HCT116 (cell line): Measurements from ENCODE around the gene LYL1. TPM values are rescaled to one million over a fixed set of nuclear protein-coding genes. Genes with fewer than 3 reads are reported as not detected.

Experiments used
- ATAC-seq: fragments of 200-7000 bp; cut with Tn5 transposase; 2 replicates; pipeline ENCODE4 v1.9.1; 2020; ENCODE audit warnings: mild to moderate bottlenecking, moderate library complexity
- BruUV-seq: library from RNA; stranded (reverse); fragments of 400-500 nt; replicated peaks from 2 replicates; lab custom pipeline; 2021; lab: Mats Ljungman, UMichigan
- CTCF ChIA-PET: fragments of 300-600 bp; sonication (Branson Sonifier 250); formaldehyde crosslinking; loops from one replicate; lab custom pipeline; 2021; ENCODE audit warnings: antibody characterized with exemption; lab: Charles Lee
- POLR2A ChIA-PET: fragments of 300-600, 350-600 bp; sonication (Branson Sonifier 250); formaldehyde crosslinking; loops from one replicate; lab custom pipeline; 2021; ENCODE audit warnings: antibody characterized with exemption; lab: Charles Lee
- RAD21 ChIA-PET, 2 experiments: fragments of 300-600 bp; sonication (Branson Sonifier 250); formaldehyde crosslinking; loops; one replicate each; lab custom pipeline; 2023; ENCODE audit warnings: low total read pairs in 2 of 2; ENCODE audit not compliant: uncharacterized antibody in 2 of 2, unreplicated experiment in 2 of 2, low non-redundant PET in 1 of 2; lab: Charles Lee
- DNase-seq: peaks from one replicate; pipeline ENCODE4 v3.0.0-alpha.2; 2010; ENCODE audit warnings: low read depth, low spot score
- H2AFZ ChIP-seq: fragments of 200-600 bp; shearing (Covaris generic), sonication (generic); 2 replicates; pipeline ENCODE4 v1.6.1; 2017; ENCODE audit warnings: low read depth, mixed run types, mixed read lengths, antibody characterized with exemption, low read length; ENCODE audit not compliant: poor library complexity, severe bottlenecking
- H3K27ac ChIP-seq: 2 replicates; pipeline ENCODE4 v1.5.1; 2012; ENCODE audit warnings: low read depth, low read length
- H3K27me3 ChIP-seq: fragments of 200-600 bp; sonication (generic); 2 replicates; pipeline ENCODE4 v1.6.1; 2016; ENCODE audit warnings: mixed run types, low read length, mixed read lengths; ENCODE audit not compliant: insufficient read depth
- H3K36me3 ChIP-seq, 2 experiments: fragments of 200-500 bp in 1 of 2; fragments of 200-600 bp in 1 of 2; sonication (Bioruptor generic) in 1 of 2; sonication (generic) in 1 of 2; 2 replicates each; pipeline versions ENCODE4 v1.5.1 to v1.6.1; 2014 to 2016; ENCODE audit warnings: low read length in 2 of 2, inconsistent platforms in 1 of 2, mixed read lengths in 1 of 2, mixed run types in 1 of 2; ENCODE audit not compliant: insufficient read depth in 2 of 2, control insufficient read depth in 1 of 2
- H3K4me1 ChIP-seq, 2 experiments: fragments of 200-600 bp in 1 of 2; sonication (generic) in 1 of 2; 2 replicates each; pipeline versions ENCODE4 v1.5.1 to v1.6.1; 2012 to 2017; ENCODE audit warnings: low read length in 2 of 2, inconsistent platforms in 1 of 2, mild to moderate bottlenecking in 1 of 2, mixed read lengths in 1 of 2, mixed run types in 1 of 2, moderate library complexity in 1 of 2; ENCODE audit not compliant: insufficient read depth in 2 of 2, control insufficient read depth in 1 of 2
- H3K4me2 ChIP-seq: fragments of 200-600 bp; sonication (generic); 2 replicates; pipeline ENCODE4 v1.6.1; 2017; ENCODE audit warnings: mixed run types, low read length, mixed read lengths
- H3K4me3 ChIP-seq, 2 experiments: fragments of 200-600 bp in 1 of 2; sonication (generic) in 1 of 2; replicated peaks in 1 of 2; 2 replicates each; pipeline ENCODE4 v1.5.1; 2011 to 2016; ENCODE audit warnings: low read length in 2 of 2, control low read depth in 1 of 2, low read depth in 1 of 2, mild to moderate bottlenecking in 1 of 2, mixed read lengths in 1 of 2, mixed run types in 1 of 2
- H3K79me2 ChIP-seq: fragments of 200-600 bp; sonication (generic); 2 replicates; pipeline ENCODE4 v1.6.1; 2017; ENCODE audit warnings: mild to moderate bottlenecking, mixed run types, low read length, moderate library complexity, mixed read lengths; ENCODE audit not compliant: insufficient read depth
- H3K9ac ChIP-seq: fragments of 200-600 bp; sonication (generic); 2 replicates; pipeline ENCODE4 v1.6.1; 2016; ENCODE audit warnings: low read length, mixed read lengths
- H3K9me2 ChIP-seq: fragments of 200-600 bp; sonication (generic), shearing (Covaris generic); 2 replicates; pipeline ENCODE4 v1.6.1; 2017; ENCODE audit warnings: mixed run types, mild to moderate bottlenecking, moderate library complexity; ENCODE audit not compliant: insufficient read depth
- H3K9me3 ChIP-seq, 2 experiments: fragments of 200-500 bp in 1 of 2; fragments of 200-600 bp in 1 of 2; sonication (Bioruptor generic) in 1 of 2; sonication (generic) in 1 of 2; 2 replicates each; pipeline ENCODE4 v1.6.1; 2014 to 2017; ENCODE audit warnings: low read length in 2 of 2, mixed read lengths in 2 of 2, inconsistent platforms in 1 of 2, low read depth in 1 of 2, mild to moderate bottlenecking in 1 of 2, mixed run types in 1 of 2, moderate library complexity in 1 of 2; ENCODE audit not compliant: control insufficient read depth in 1 of 2, insufficient read depth in 1 of 2
- H4K20me1 ChIP-seq: fragments of 200-600 bp; sonication (generic), shearing (Covaris generic); 2 replicates; pipeline ENCODE4 v1.6.1; 2017; ENCODE audit warnings: mixed run types, mild to moderate bottlenecking, moderate library complexity; ENCODE audit not compliant: insufficient read depth
- CEBPB ChIP-seq: IDR thresholded peaks from 2 replicates; pipeline ENCODE4 v1.6.1; 2012; ENCODE audit warnings: low read depth
- EGR1 ChIP-seq: IDR thresholded peaks from 2 replicates; pipeline ENCODE4 v1.6.1; 2012; ENCODE audit warnings: low read depth
- FOSL1 ChIP-seq: IDR thresholded peaks from 2 replicates; pipeline ENCODE4 v1.6.1; 2012; ENCODE audit warnings: low read depth
- JUND ChIP-seq: IDR thresholded peaks from 2 replicates; pipeline ENCODE4 v1.6.1; 2012
- POLR2AphosphoS5 ChIP-seq: IDR thresholded peaks from 2 replicates; pipeline ENCODE4 v1.6.1; 2011; ENCODE audit warnings: mild to moderate bottlenecking, low read depth, low read length, moderate library complexity
- RAD21 ChIP-seq: IDR thresholded peaks from 2 replicates; pipeline ENCODE4 v1.6.1; 2012; ENCODE audit warnings: low read depth, mild to moderate bottlenecking
- REST ChIP-seq: IDR thresholded peaks from 2 replicates; pipeline ENCODE4 v1.6.1; 2012; ENCODE audit warnings: low read depth
- SIN3A ChIP-seq: IDR thresholded peaks from 2 replicates; pipeline ENCODE4 v1.6.1; 2012; ENCODE audit warnings: low read depth
- SP1 ChIP-seq: IDR thresholded peaks from 2 replicates; pipeline ENCODE4 v1.6.1; 2012; ENCODE audit warnings: low read depth
- intact Hi-C: fragments of 100-400 bp; cut with micrococcal nuclease; formaldehyde crosslinking; loops from 2 replicates; pipeline ENCODE4 v1.10.0; 2022
- total RNA-seq: library from RNA; stranded (reverse); gene quantifications from one replicate; pipeline ENCODE4 v1.2.1, GENCODE V29; 2021; ENCODE audit not compliant: unreplicated experiment
- TF ChIP-seq, protein P1 (sequence below): IDR thresholded peaks from 2 replicates; pipeline ENCODE4 v1.6.1; 2011; ENCODE audit warnings: mild to moderate bottlenecking, low read length, moderate library complexity; ENCODE audit not compliant: insufficient replicate concordance; ENCODE audit errors: extremely low read depth

The LYL1 gene
- total RNA-seq, 1 experiment from 2014 or later = 2.6 TPM

GRCh38 chr19:13117176-13117771 lies 14.6 kb upstream of the LYL1 start:
- Histone ChIP-seq H2AFZ (peak overlapping the region; percentile 3), H3K9me2 (no peaks in the 10 kb centered on the region), H3K27ac (peak overlapping the region; percentile 100), H3K4me3 (peak overlapping the region; percentile 97 to 98), H3K27me3 (no peaks in the 10 kb centered on the region), H3K4me1 (peaks cover 21 to 43% of the 10 kb centered on the region in 2 experiments; a peak in 3 of 4 replicates), H3K79me2 (peaks cover 79% of the 10 kb centered on the region), H3K9me3 (no peaks in the 10 kb centered on the region), H4K20me1 (peaks cover 15% of the 10 kb centered on the region; the same call in 1 of the 2 replicates), H3K4me2 (peak overlapping the region; percentile 91), H3K36me3 (peaks cover 12 to 40% of the 10 kb centered on the region in 2 experiments; a peak in 3 of 4 replicates), H3K9ac (peak overlapping the region; percentile 98)
- ATAC-seq = no peak
- intact Hi-C loops = loop anchor here (2.0 to 5.0 kb wide), 2 partner anchors 34 to 145 kb away; partner anchors contain the start of genes IER2 and STX10
- TSS peak; percentile 13 for BruUV-seq
- TF ChIP-seq EGR1 = 0 out of 2 replicates have a peak, but pooled peaks have one; percentile 31
- no peak for TF ChIP-seq SIN3A
- ChIA-PET RAD21 (interaction anchor here in 1 of 2 experiments (0.7 kb wide), 1 partner anchor 151 kb away, joined by 3 read pairs; no protein-coding TSS in a partner anchor), POLR2A (interaction anchor here (1.6 to 1.8 kb wide), 2 partner anchors 35 to 38 kb away, joined by 7 to 16 read pairs; no protein-coding TSS in a partner anchor), CTCF (interaction anchor here (1.0 to 2.2 kb wide), 7 partner anchors 16 to 152 kb away, joined by 3 to 9 read pairs (median 4); no protein-coding TSS in a partner anchor)
- peak; percentile 24 for DNase-seq

GRCh38 chr19:13116282-13117175 lies 13.9 kb upstream of the LYL1 start, which contains the start of gene TRMT1:
Gene TRMT1, minus strand, starts transcription at chr19:13116740. Its CDS starts 341 bp downstream, at chr19:13116399.
- CTCF ChIA-PET = interaction anchor here (1.6 to 2.2 kb wide), 2 partner anchors 139 to 151 kb away, joined by 7 to 9 read pairs; no protein-coding TSS in a partner anchor
- H3K79me2 ChIP-seq = peaks cover 72% of the 10 kb centered on the region
- H3K27ac ChIP-seq = peak within 1 kb of the TSS; percentile 100
- RAD21 ChIA-PET = no interaction called here
- H3K9me2 ChIP-seq = no peaks in the 10 kb centered on the region
- peak within 1 kb of the TSS; percentile 91 for H3K4me2 ChIP-seq
- POLR2A ChIA-PET = interaction anchor here (1.0 to 1.8 kb wide), 3 partner anchors 36 to 39 kb away, joined by 3 to 16 read pairs (median 7); no protein-coding TSS in a partner anchor
- intact Hi-C loops = loop anchor here (2.0 to 5.0 kb wide), 2 partner anchors 34 to 146 kb away; partner anchors contain the start of genes IER2 and STX10
- peak; percentile 93 for DNase-seq
- peak; percentile 51 for ATAC-seq
- H2AFZ ChIP-seq = peak within 1 kb of the TSS; percentile 3
- H3K9ac ChIP-seq = peak within 1 kb of the TSS; percentile 98
- H3K9me3 ChIP-seq = no peaks in the 10 kb centered on the region
- H3K4me1 ChIP-seq = peaks cover 21 to 39% of the 10 kb centered on the region in 2 experiments; a peak in 3 of 4 replicates
- TSS peak; percentile 81 for BruUV-seq
- peak within 1 kb of the TSS; percentile 97 to 98 for H3K4me3 ChIP-seq
- H3K36me3 ChIP-seq = peaks cover 9 to 35% of the 10 kb centered on the region in 2 experiments; a peak in 3 of 4 replicates
- H3K27me3 ChIP-seq = no peaks in the 10 kb centered on the region
- peaks cover 12% of the 10 kb centered on the region; the same call in 1 of the 2 replicates for H4K20me1 ChIP-seq
- TF ChIP-seq REST = no peak
- TF ChIP-seq, protein P1, sequence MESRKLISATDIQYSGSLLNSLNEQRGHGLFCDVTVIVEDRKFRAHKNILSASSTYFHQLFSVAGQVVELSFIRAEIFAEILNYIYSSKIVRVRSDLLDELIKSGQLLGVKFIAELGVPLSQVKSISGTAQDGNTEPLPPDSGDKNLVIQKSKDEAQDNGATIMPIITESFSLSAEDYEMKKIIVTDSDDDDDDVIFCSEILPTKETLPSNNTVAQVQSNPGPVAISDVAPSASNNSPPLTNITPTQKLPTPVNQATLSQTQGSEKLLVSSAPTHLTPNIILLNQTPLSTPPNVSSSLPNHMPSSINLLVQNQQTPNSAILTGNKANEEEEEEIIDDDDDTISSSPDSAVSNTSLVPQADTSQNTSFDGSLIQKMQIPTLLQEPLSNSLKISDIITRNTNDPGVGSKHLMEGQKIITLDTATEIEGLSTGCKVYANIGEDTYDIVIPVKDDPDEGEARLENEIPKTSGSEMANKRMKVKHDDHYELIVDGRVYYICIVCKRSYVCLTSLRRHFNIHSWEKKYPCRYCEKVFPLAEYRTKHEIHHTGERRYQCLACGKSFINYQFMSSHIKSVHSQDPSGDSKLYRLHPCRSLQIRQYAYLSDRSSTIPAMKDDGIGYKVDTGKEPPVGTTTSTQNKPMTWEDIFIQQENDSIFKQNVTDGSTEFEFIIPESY = peak; percentile 85
- TF ChIP-seq FOSL1 = no peak
- no peak for TF ChIP-seq CEBPB
- TF ChIP-seq SP1 = peak; percentile 95
- no peak for TF ChIP-seq JUND
- 0 out of 2 replicates have a peak, but pooled peaks have one; percentile 1 for TF ChIP-seq RAD21
- TF ChIP-seq POLR2AphosphoS5 = peak; percentile 56
